Activated T-helper 2 cell treated with anti-CD3 and anti-CD28 coated beads, Interferon-gamma antibody, Interleukin-2, Interleukin-4, amounts not matched to agents 10 μg/mL and 5 μg/mL and 100 μg/mL, durations not matched to agents 14 hours and 24 hours and 36 hours (primary cell): ENCODE measurements around the gene GARIN5B. TPM values are rescaled to one million over a fixed set of nuclear protein-coding genes. Genes with fewer than 3 reads are reported as not detected.

Experiments used
- DNase-seq: peaks from one replicate; pipeline ENCODE4 v3.0.0; 2021; ENCODE audit warnings: low spot score
- H3K27ac Mint-ChIP-seq: one replicate; pipeline ENCODE4 v1.8.0; 2021; ENCODE audit warnings: mixed read lengths
- H3K27me3 Mint-ChIP-seq: one replicate; pipeline ENCODE4 v1.8.0; 2021; ENCODE audit warnings: low read depth, mixed read lengths
- H3K36me3 Mint-ChIP-seq: one replicate; pipeline ENCODE4 v1.8.0; 2021; ENCODE audit warnings: low read depth, mixed read lengths
- H3K4me1 Mint-ChIP-seq: one replicate; pipeline ENCODE4 v1.8.0; 2021; ENCODE audit warnings: low read depth, mixed read lengths
- H3K4me3 Mint-ChIP-seq: one replicate; pipeline ENCODE4 v1.8.0; 2021; ENCODE audit warnings: low read depth, mild to moderate bottlenecking, moderate library complexity, mixed read lengths
- H3K9me3 Mint-ChIP-seq: one replicate; pipeline ENCODE4 v1.8.0; 2021; ENCODE audit warnings: mixed read lengths
- intact Hi-C: fragments of 100-400 bp; cut with micrococcal nuclease; formaldehyde crosslinking; loops from one replicate; pipeline ENCODE4 v1.15.1; 2023
- total RNA-seq: library from RNA; stranded (reverse); gene quantifications from 2 replicates; pipeline ENCODE4 v1.2.3, GENCODE V29; 2022

GARIN5B gene
- total RNA-seq, 1 donor from 2014 or later = not detected

- Mint-ChIP-seq H3K4me1 (no peaks in the 10 kb centered on the region), H3K9me3 (no peaks in the 10 kb centered on the region), H3K27ac (no peak overlapping the region), H3K4me3 (no peak overlapping the region), H3K27me3 (peaks cover 39% of the 10 kb centered on the region), H3K36me3 (no peaks in the 10 kb centered on the region)
- no peak for DNase-seq
- intact Hi-C loops = no loop called here
Measured at GRCh38 chr19:55373306-55373992, 10.4 kb upstream of the GARIN5B start.

GRCh38 chr19:55372316-55373081, 9.4 kb upstream of the GARIN5B start:
- Mint-ChIP-seq H3K27me3 (peaks cover 42% of the 10 kb centered on the region), H3K4me3 (no peak overlapping the region), H3K4me1 (no peaks in the 10 kb centered on the region), H3K27ac (no peak overlapping the region), H3K9me3 (no peaks in the 10 kb centered on the region), H3K36me3 (no peaks in the 10 kb centered on the region)
- intact Hi-C loops = no loop called here
- no peak for DNase-seq

- no peaks in the 10 kb centered on the region for H3K4me1 Mint-ChIP-seq
- peaks cover 40% of the 10 kb centered on the region for H3K27me3 Mint-ChIP-seq
- intact Hi-C loops = no loop called here
- no peaks in the 10 kb centered on the region for H3K9me3 Mint-ChIP-seq
- no peaks in the 10 kb centered on the region for H3K36me3 Mint-ChIP-seq
- no peak for DNase-seq
- no peak within 1 kb of the TSS for H3K27ac Mint-ChIP-seq
- peak within 1 kb of the TSS; percentile 66 for H3K4me3 Mint-ChIP-seq
Measured at GRCh38 chr19:55370305-55370988, 7.4 kb upstream of the GARIN5B start, which contains the start of gene IL11. Gene IL11 (minus strand): TSS chr19:55370463. CDS start chr19:55370310, 153 bp downstream.

- Mint-ChIP-seq H3K9me3 (no peaks in the 10 kb centered on the region), H3K4me3 (peak overlapping the region; percentile 66), H3K27me3 (peaks cover 40% of the 10 kb centered on the region), H3K27ac (no peak overlapping the region), H3K4me1 (no peaks in the 10 kb centered on the region), H3K36me3 (no peaks in the 10 kb centered on the region)
- intact Hi-C loops = no loop called here
- no peak for DNase-seq
Measured at GRCh38 chr19:55369653-55370304, 6.7 kb upstream of the GARIN5B start.

- Mint-ChIP-seq H3K27me3 (peaks cover 39% of the 10 kb centered on the region), H3K9me3 (no peaks in the 10 kb centered on the region), H3K4me3 (no peak overlapping the region), H3K27ac (no peak overlapping the region), H3K4me1 (no peaks in the 10 kb centered on the region), H3K36me3 (no peaks in the 10 kb centered on the region)
- DNase-seq = no peak
- intact Hi-C loops = no loop called here
Measured at GRCh38 chr19:55368701-55369563, 5.9 kb upstream of the GARIN5B start.

GRCh38 chr19:55368106-55368505, 5.0 kb upstream of the GARIN5B start:
- H3K4me3 Mint-ChIP-seq = no peak overlapping the region
- H3K27me3 Mint-ChIP-seq = peaks cover 34% of the 10 kb centered on the region
- H3K9me3 Mint-ChIP-seq = no peaks in the 10 kb centered on the region
- no peak for DNase-seq
- H3K4me1 Mint-ChIP-seq = no peaks in the 10 kb centered on the region
- intact Hi-C loops = no loop called here
- H3K36me3 Mint-ChIP-seq = no peaks in the 10 kb centered on the region
- H3K27ac Mint-ChIP-seq = no peak overlapping the region

GRCh38 chr19:55366790-55367189, 3.7 kb upstream of the GARIN5B start:
- Mint-ChIP-seq H3K36me3 (no peaks in the 10 kb centered on the region), H3K27me3 (peaks cover 29% of the 10 kb centered on the region), H3K9me3 (no peaks in the 10 kb centered on the region), H3K4me3 (no peak overlapping the region), H3K4me1 (no peaks in the 10 kb centered on the region), H3K27ac (no peak overlapping the region)
- no peak for DNase-seq
- intact Hi-C loops = no loop called here

- intact Hi-C loops = no loop called here
- Mint-ChIP-seq H3K27me3 (peaks cover 21% of the 10 kb centered on the region), H3K4me3 (no peak overlapping the region), H3K4me1 (no peaks in the 10 kb centered on the region), H3K9me3 (no peaks in the 10 kb centered on the region), H3K36me3 (no peaks in the 10 kb centered on the region), H3K27ac (no peak overlapping the region)
- no peak for DNase-seq
Measured at GRCh38 chr19:55365964-55366363, 2.9 kb upstream of the GARIN5B start.

GRCh38 chr19:55365245-55365644, 2.2 kb upstream of the GARIN5B start:
- no peaks in the 10 kb centered on the region for H3K36me3 Mint-ChIP-seq
- no peak overlapping the region for H3K4me3 Mint-ChIP-seq
- intact Hi-C loops = no loop called here
- no peak for DNase-seq
- no peak overlapping the region for H3K27ac Mint-ChIP-seq
- no peaks in the 10 kb centered on the region for H3K9me3 Mint-ChIP-seq
- H3K4me1 Mint-ChIP-seq = no peaks in the 10 kb centered on the region
- H3K27me3 Mint-ChIP-seq = peaks cover 15% of the 10 kb centered on the region

GRCh38 chr19:55362174-55362989, 678 bp downstream of the GARIN5B start:
- DNase-seq = no peak
- no peak overlapping the region for H3K27ac Mint-ChIP-seq
- no peak overlapping the region for H3K4me3 Mint-ChIP-seq
- H3K9me3 Mint-ChIP-seq = no peaks in the 10 kb centered on the region
- H3K27me3 Mint-ChIP-seq = peaks cover 5% of the 10 kb centered on the region
- no peaks in the 10 kb centered on the region for H3K36me3 Mint-ChIP-seq
- intact Hi-C loops = no loop called here
- no peaks in the 10 kb centered on the region for H3K4me1 Mint-ChIP-seq

- intact Hi-C loops = no loop called here
- Mint-ChIP-seq H3K36me3 (no peaks in the 10 kb centered on the region), H3K4me3 (no peak overlapping the region), H3K9me3 (no peaks in the 10 kb centered on the region), H3K27me3 (peaks cover 10% of the 10 kb centered on the region), H3K4me1 (no peaks in the 10 kb centered on the region), H3K27ac (no peak overlapping the region)
- no peak for DNase-seq
Measured at GRCh38 chr19:55360902-55361301, 2.2 kb downstream of the GARIN5B start.
